ENCODE data around the gene MLLT3. TPM values are rescaled to one million over a fixed set of nuclear protein-coding genes. Genes with fewer than 3 reads are reported as not detected.

Gene MLLT3
- total RNA-seq, 4 donors from 2014 or later = 29.8 to 51.0 (median 47.1) TPM

DNA sequence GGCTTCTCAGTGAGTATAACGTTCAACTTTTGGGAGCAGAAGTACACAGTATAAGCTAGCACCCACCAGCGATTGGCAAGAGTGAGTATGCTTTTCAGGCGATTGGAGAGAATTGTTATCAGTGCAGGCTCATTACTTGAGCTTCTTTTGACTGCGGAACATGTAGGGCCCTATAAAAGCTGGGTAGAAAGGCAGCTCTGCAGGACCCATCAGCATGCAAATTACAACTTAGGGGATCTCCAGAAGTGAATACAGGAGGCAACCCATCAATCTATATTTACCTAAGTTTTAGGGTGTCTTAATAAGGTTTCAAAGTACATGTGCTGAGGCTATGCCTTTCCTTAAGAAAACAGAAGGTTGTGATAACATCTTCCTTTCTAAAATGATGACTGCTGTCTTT, 225.0 kb downstream of the MLLT3 start:
- 74 to 86% methylated on average over 4 of the region's 4 CpGs for WGBS, 2 donors
- TF ChIP-seq CTCF (IDR thresholded peaks at IDR 0.05) (no peak), POLR2A (IDR thresholded peaks at IDR 0.05) (no peak)

GRCh38 chr9:20396509-20396908, 225.8 kb downstream of the MLLT3 start:
- Histone ChIP-seq H3K27me3 (no peaks in the 10 kb centered on the region), H3K27ac (no peak overlapping the region), H3K36me3 (no peaks in the 10 kb centered on the region), H3K9me3 (no peaks in the 10 kb centered on the region), H3K4me3 (replicated peaks in 1 of 3) (no peak overlapping the region), H3K4me1 (peaks cover 31 to 32% of the 10 kb centered on the region in 2 donors)
- WGBS, 2 donors = 93 to 97% methylated on average over 2 of the region's 2 CpGs
- DNase-seq = no peak
- intact Hi-C loops (cut with DNase I) = no loop called here
- TF ChIP-seq POLR2A (IDR thresholded peaks at IDR 0.05) (no peak), CTCF (IDR thresholded peaks at IDR 0.05) (no peak)

More for the DNA sequence above, 225.0 kb downstream of the MLLT3 start:
- Histone ChIP-seq H3K4me1 (peaks cover 31 to 32% of the 10 kb centered on the region in 2 donors), H3K27me3 (no peaks in the 10 kb centered on the region), H3K4me3 (replicated peaks in 1 of 3) (no peak overlapping the region), H3K9me3 (no peaks in the 10 kb centered on the region), H3K36me3 (no peaks in the 10 kb centered on the region), H3K27ac (no peak overlapping the region)
- no peak for DNase-seq
- intact Hi-C loops (cut with DNase I) = no loop called here

GRCh38 chr9:20395651-20396050, 226.6 kb downstream of the MLLT3 start:
- no peak overlapping the region for H3K4me3 ChIP-seq (replicated peaks in 1 of 3)
- no peaks in the 10 kb centered on the region for H3K36me3 ChIP-seq
- DNase-seq = no peak
- no peak overlapping the region for H3K27ac ChIP-seq
- no peaks in the 10 kb centered on the region for H3K27me3 ChIP-seq
- WGBS, 2 donors = 83 to 87% methylated on average over 2 of the region's 2 CpGs
- peaks cover 31 to 32% of the 10 kb centered on the region in 2 donors for H3K4me1 ChIP-seq
- H3K9me3 ChIP-seq = no peaks in the 10 kb centered on the region
- intact Hi-C loops (cut with DNase I) = no loop called here
- TF ChIP-seq CTCF (IDR thresholded peaks at IDR 0.05) (no peak), POLR2A (IDR thresholded peaks at IDR 0.05) (no peak)

DNA sequence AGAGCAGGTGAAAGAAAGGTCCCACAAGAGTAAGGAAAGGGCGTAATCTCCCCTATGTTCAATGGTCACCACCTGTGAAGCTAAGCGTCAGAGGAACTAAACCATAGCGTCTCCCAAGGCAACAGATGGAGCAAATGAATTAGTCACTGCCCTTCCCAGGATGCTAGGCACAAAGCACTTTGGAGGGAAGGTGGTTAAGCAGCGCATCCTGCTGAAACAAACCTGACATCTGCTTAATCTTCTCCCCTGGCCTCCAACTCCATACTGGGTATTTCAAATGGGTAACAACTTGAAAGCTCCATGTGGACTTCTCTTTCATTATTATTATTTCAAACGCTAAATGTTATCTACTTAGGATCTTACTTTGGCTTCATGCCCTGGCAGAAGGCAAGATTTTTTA, 227.3 kb downstream of the MLLT3 start:
- H3K36me3 ChIP-seq = no peaks in the 10 kb centered on the region
- 75 to 77% methylated on average over 5 of the region's 5 CpGs for WGBS, 2 donors
- DNase-seq = no peak
- H3K9me3 ChIP-seq = no peaks in the 10 kb centered on the region
- no peaks in the 10 kb centered on the region for H3K27me3 ChIP-seq
- no peak overlapping the region for H3K4me3 ChIP-seq (replicated peaks in 1 of 3)
- intact Hi-C loops (cut with DNase I) = no loop called here
- H3K27ac ChIP-seq = no peak overlapping the region
- peaks cover 31 to 32% of the 10 kb centered on the region in 2 donors for H3K4me1 ChIP-seq
- no peak for TF ChIP-seq POLR2A (IDR thresholded peaks at IDR 0.05)
- no peak for TF ChIP-seq CTCF (IDR thresholded peaks at IDR 0.05)

DNA sequence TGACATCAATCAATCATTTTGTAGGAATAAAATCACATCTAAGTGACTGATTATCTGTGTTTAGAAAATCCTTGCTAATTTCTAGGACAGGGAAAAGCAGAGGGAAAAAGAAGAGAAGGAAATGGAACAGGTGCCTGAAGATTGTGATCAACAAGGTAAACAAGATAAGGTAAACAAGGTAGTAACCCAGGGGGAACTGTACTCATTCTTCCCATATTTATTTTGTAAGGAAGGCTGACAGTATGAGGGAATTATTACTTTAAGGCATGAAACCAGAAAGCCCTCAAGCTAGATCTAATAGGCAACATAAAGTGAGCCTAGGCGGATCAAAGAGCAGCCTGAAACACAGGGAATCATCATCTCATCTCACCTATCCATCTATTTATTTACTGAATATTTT, 231.1 kb downstream of the MLLT3 start:
- intact Hi-C loops (cut with DNase I) = no loop called here
- Histone ChIP-seq H3K27ac (no peak overlapping the region), H3K4me1 (peaks cover 9 to 13% of the 10 kb centered on the region in 2 donors), H3K36me3 (no peaks in the 10 kb centered on the region), H3K4me3 (replicated peaks in 1 of 3) (no peak overlapping the region), H3K9me3 (no peaks in the 10 kb centered on the region), H3K27me3 (no peaks in the 10 kb centered on the region)
- no peak for DNase-seq
- 95 to 98% methylated on average over 1 of the region's 1 CpG for WGBS, 2 donors
- no peak for TF ChIP-seq CTCF (IDR thresholded peaks at IDR 0.05)
- TF ChIP-seq POLR2A (IDR thresholded peaks at IDR 0.05) = no peak

All from thyroid gland (tissue), 4 donors.